ENCODE results near the gene FZR1. TPM values are rescaled to one million over a fixed set of nuclear protein-coding genes. Genes with fewer than 3 reads are reported as not detected.

Gene FZR1
- total RNA-seq, 1 experiment from 2014 or later, result 51.4 TPM

GRCh38 chr19:3501780-3502179 lies 4.3 kb upstream of the FZR1 start:
- Histone ChIP-seq H4K20me1 (ENCODE audit: control insufficient read depth, insufficient read depth, insufficient read length) (no peaks in the 10 kb centered on the region), H4K5ac (ENCODE audit: insufficient read length, low read depth, low read length) (no peak overlapping the region), H2BK120ac (ENCODE audit: low read depth, low read length, poor library complexity, severe bottlenecking) (no peak overlapping the region), H3K56ac (ENCODE audit: insufficient read length, low read depth, low read length) (no peak overlapping the region), H3K9ac (ENCODE audit: extremely low read depth, insufficient read length, low read length) (no peak overlapping the region), H4K8ac (replicated peaks; ENCODE audit: insufficient read length, low read depth, low read length) (no peak overlapping the region), H2AK5ac (ENCODE audit: insufficient read length, low read length) (no peak overlapping the region), H3K79me2 (ENCODE audit: insufficient read depth, low read length) (peaks cover 10% of the 10 kb centered on the region), H2BK15ac (ENCODE audit: low read depth, low read length) (no peak overlapping the region), H3K18ac (ENCODE audit: insufficient read length, low read depth, low read length) (no peak overlapping the region), H3K4me1 (ENCODE audit: insufficient read depth, low read length) (no peaks in the 10 kb centered on the region), H2AFZ (ENCODE audit: low read length) (no peak overlapping the region), H3K27me3 (ENCODE audit: insufficient read depth, low read length) (no peaks in the 10 kb centered on the region), H2BK20ac (ENCODE audit: low read depth, low read length, poor library complexity, severe bottlenecking) (no peak overlapping the region), H3K23ac (ENCODE audit: insufficient read length, low read depth, low read length) (no peak overlapping the region), H3K9me3 (ENCODE audit: control insufficient read depth, low read depth, low read length) (no peaks in the 10 kb centered on the region), H2BK12ac (ENCODE audit: insufficient read length, low read depth, low read length) (no peak overlapping the region), H2BK5ac (ENCODE audit: insufficient read length, low read length) (no peak overlapping the region), H3K23me2 (ENCODE audit: insufficient read length, low read depth, low read length, poor library complexity, severe bottlenecking) (peaks cover 10% of the 10 kb centered on the region), H3K27ac (ENCODE audit: insufficient read length, low read depth, low read length) (no peak overlapping the region), H3K4ac (ENCODE audit: low read depth, low read length) (no peak overlapping the region), H3K4me2 (ENCODE audit: insufficient read depth, insufficient read length, low read length) (no peak overlapping the region), H3T11ph (ENCODE audit: low read length) (no peak overlapping the region), H3K79me1 (ENCODE audit: insufficient read depth, low read depth, low read length, poor library complexity, severe bottlenecking) (no peaks in the 10 kb centered on the region), H3K14ac (ENCODE audit: insufficient read depth, low read length) (no peak overlapping the region), H4K91ac (ENCODE audit: insufficient read length, low read depth, low read length) (no peak overlapping the region)
- TF ChIP-seq, protein P1, sequence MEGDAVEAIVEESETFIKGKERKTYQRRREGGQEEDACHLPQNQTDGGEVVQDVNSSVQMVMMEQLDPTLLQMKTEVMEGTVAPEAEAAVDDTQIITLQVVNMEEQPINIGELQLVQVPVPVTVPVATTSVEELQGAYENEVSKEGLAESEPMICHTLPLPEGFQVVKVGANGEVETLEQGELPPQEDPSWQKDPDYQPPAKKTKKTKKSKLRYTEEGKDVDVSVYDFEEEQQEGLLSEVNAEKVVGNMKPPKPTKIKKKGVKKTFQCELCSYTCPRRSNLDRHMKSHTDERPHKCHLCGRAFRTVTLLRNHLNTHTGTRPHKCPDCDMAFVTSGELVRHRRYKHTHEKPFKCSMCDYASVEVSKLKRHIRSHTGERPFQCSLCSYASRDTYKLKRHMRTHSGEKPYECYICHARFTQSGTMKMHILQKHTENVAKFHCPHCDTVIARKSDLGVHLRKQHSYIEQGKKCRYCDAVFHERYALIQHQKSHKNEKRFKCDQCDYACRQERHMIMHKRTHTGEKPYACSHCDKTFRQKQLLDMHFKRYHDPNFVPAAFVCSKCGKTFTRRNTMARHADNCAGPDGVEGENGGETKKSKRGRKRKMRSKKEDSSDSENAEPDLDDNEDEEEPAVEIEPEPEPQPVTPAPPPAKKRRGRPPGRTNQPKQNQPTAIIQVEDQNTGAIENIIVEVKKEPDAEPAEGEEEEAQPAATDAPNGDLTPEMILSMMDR (conservative IDR thresholded peaks at IDR 0.05), result no peak
- Mint-ChIP-seq H3K4me1 (peaks cover 12 to 23% of the 10 kb centered on the region in 2 experiments), H3K27me3 (ENCODE audit: low read depth) (no peaks in the 10 kb centered on the region), H3K9me3 (no peaks in the 10 kb centered on the region; a peak in 1 of 5 replicates), H3K36me3 (ENCODE audit: insufficient read depth in 1 of 3, low read depth in 3 of 3) (peaks cover 9 to 14% (median 12%) of the 10 kb centered on the region in 3 experiments; a peak in 6 of 7 replicates), H3K27ac (no peak overlapping the region), H3K4me3 (no peak overlapping the region)
- WGBS (ENCODE audit: extremely low coverage, insufficient read length, low lambda C conversion rate), result no CpG with 5 or more reads among the region's 3 CpGs
- no peak for DNase-seq

All from H9 (cell line).